HepG2 (cell line): Measurements from ENCODE around the gene PLEKHG5. TPM values are rescaled to one million over a fixed set of nuclear protein-coding genes. Genes with fewer than 3 reads are reported as not detected.
A peak's percentile ranks its signal among the peaks of the same experiment; 100 is the strongest.

Experiments
- polyA plus RNA-seq, 8 experiments: library from polyadenylated mRNA; depleted of rRNA in 3 of 8; stranded (reverse) in 7 of 8; unstranded in 1 of 8; fragments of >200 nt; fragmentation: Illumina TruSeq in 4 of 8; extraction: Trizol in 4 of 8; gene quantifications; 2 replicates each; pipeline versions ENCODE4 v1.2.1 to v1.2.3, GENCODE V29; 2011 to 2016; ENCODE audit warnings: low read depth in 4 of 8, missing spikeins in 1 of 8, mixed read lengths in 1 of 8; ENCODE audit not compliant: insufficient read depth in 1 of 8
- total RNA-seq, 5 experiments: library from RNA; depleted of rRNA; stranded (reverse); fragments of >200 nt; fragmentation: Illumina TruSeq; extraction: Trizol; gene quantifications; 2 replicates each; pipeline ENCODE4 v1.2.3, GENCODE V29; 2016; ENCODE audit warnings: low read depth in 1 of 5
- TF ChIP-seq, protein P1 (sequence below), 2 experiments: sonication (generic) in 1 of 2; formaldehyde crosslinking in 1 of 2; IDR thresholded peaks; 2 replicates each; pipeline versions ENCODE4 v1.6.1 to v1.9.0; 2014 to 2022; ENCODE audit warnings: antibody characterized with exemption in 1 of 2, borderline replicate concordance in 1 of 2, inconsistent platforms in 1 of 2, low read depth in 1 of 2, missing genetic modification reagents in 1 of 2
- TF ChIP-seq, protein P2 (sequence below): sonication (generic); formaldehyde crosslinking; conservative IDR thresholded peaks from 2 replicates; pipeline ENCODE4 v1.4.0; 2020; ENCODE audit warnings: missing genetic modification reagents
- TF ChIP-seq, protein P3 (sequence below): IDR thresholded peaks from 2 replicates; pipeline ENCODE4 v1.6.1; 2016; ENCODE audit warnings: low read depth
- TF ChIP-seq, protein P4 (sequence below): sonication (generic); formaldehyde crosslinking; IDR thresholded peaks from one replicate; pipeline ENCODE4 v1.5.1; 2020; ENCODE audit warnings: mild to moderate bottlenecking, missing genetic modification reagents; ENCODE audit errors: not compliant biosample characterization
- TF ChIP-seq, protein P5 (sequence below): sonication (generic); formaldehyde crosslinking; IDR thresholded peaks from 2 replicates; pipeline ENCODE4 v1.8.0; 2022; ENCODE audit warnings: missing genetic modification reagents, mild to moderate bottlenecking, moderate library complexity, borderline replicate concordance

The PLEKHG5 gene
- total and polyA plus RNA-seq, 2 of the 13 experiments (the other 11 are each of a cell fraction or from before 2014, with no cell fraction given), result 1.9 to 3.5 TPM

DNA sequence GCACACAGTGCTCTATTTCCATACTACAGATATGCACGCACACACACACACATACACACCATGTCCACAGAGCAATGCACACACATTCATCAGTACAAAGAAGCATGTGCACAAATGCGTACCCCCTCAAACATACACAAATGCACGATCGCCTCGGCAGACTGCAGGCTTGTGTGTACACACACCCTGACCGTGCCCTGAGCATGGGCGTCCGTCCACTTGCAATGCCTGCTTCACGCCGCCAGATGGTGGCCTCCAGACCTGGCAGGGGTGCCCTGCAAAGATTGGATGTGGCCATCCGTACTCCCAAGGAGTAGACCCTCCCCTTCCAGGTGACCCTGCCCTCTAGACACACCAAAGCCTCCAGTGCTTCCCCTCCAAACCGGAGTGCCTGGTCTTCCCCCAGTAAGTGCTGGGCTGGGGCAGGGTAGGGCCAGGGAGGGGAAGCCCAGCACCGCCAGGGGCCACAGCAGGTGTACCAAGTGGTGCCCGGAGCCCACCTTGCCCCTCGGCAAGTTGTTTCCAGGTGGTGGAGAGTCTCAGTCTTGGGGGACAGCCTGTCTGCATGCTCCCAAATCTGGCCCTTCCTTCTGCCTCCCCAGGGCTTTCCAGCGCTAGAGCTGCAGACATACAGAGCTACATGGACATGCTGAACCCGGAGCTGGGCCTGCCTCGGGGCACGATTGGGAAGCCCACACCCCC lies 46.3 kb downstream of the PLEKHG5 start (continued):
- TF ChIP-seq, protein P1, sequence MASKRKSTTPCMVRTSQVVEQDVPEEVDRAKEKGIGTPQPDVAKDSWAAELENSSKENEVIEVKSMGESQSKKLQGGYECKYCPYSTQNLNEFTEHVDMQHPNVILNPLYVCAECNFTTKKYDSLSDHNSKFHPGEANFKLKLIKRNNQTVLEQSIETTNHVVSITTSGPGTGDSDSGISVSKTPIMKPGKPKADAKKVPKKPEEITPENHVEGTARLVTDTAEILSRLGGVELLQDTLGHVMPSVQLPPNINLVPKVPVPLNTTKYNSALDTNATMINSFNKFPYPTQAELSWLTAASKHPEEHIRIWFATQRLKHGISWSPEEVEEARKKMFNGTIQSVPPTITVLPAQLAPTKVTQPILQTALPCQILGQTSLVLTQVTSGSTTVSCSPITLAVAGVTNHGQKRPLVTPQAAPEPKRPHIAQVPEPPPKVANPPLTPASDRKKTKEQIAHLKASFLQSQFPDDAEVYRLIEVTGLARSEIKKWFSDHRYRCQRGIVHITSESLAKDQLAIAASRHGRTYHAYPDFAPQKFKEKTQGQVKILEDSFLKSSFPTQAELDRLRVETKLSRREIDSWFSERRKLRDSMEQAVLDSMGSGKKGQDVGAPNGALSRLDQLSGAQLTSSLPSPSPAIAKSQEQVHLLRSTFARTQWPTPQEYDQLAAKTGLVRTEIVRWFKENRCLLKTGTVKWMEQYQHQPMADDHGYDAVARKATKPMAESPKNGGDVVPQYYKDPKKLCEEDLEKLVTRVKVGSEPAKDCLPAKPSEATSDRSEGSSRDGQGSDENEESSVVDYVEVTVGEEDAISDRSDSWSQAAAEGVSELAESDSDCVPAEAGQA (IDR thresholded peaks at IDR 0.05; ENCODE audit: low read depth), result no peak
- TF ChIP-seq, protein P1 (CRISPR knock-in tag; IDR thresholded peaks at IDR 0.05; ENCODE audit: borderline replicate concordance), result no peak
- TF ChIP-seq, protein P2, sequence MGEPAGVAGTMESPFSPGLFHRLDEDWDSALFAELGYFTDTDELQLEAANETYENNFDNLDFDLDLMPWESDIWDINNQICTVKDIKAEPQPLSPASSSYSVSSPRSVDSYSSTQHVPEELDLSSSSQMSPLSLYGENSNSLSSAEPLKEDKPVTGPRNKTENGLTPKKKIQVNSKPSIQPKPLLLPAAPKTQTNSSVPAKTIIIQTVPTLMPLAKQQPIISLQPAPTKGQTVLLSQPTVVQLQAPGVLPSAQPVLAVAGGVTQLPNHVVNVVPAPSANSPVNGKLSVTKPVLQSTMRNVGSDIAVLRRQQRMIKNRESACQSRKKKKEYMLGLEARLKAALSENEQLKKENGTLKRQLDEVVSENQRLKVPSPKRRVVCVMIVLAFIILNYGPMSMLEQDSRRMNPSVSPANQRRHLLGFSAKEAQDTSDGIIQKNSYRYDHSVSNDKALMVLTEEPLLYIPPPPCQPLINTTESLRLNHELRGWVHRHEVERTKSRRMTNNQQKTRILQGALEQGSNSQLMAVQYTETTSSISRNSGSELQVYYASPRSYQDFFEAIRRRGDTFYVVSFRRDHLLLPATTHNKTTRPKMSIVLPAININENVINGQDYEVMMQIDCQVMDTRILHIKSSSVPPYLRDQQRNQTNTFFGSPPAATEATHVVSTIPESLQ, result no peak
- TF ChIP-seq, protein P3, sequence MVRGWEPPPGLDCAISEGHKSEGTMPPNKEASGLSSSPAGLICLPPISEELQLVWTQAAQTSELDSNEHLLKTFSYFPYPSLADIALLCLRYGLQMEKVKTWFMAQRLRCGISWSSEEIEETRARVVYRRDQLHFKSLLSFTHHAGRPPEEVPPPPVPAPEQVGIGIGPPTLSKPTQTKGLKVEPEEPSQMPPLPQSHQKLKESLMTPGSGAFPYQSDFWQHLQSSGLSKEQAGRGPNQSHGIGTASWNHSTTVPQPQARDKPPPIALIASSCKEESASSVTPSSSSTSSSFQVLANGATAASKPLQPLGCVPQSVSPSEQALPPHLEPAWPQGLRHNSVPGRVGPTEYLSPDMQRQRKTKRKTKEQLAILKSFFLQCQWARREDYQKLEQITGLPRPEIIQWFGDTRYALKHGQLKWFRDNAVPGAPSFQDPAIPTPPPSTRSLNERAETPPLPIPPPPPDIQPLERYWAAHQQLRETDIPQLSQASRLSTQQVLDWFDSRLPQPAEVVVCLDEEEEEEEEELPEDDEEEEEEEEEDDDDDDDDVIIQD (CRISPR knock-in tag), result no peak; the same call in 1 of the 2 replicates
- TF ChIP-seq, protein P4, sequence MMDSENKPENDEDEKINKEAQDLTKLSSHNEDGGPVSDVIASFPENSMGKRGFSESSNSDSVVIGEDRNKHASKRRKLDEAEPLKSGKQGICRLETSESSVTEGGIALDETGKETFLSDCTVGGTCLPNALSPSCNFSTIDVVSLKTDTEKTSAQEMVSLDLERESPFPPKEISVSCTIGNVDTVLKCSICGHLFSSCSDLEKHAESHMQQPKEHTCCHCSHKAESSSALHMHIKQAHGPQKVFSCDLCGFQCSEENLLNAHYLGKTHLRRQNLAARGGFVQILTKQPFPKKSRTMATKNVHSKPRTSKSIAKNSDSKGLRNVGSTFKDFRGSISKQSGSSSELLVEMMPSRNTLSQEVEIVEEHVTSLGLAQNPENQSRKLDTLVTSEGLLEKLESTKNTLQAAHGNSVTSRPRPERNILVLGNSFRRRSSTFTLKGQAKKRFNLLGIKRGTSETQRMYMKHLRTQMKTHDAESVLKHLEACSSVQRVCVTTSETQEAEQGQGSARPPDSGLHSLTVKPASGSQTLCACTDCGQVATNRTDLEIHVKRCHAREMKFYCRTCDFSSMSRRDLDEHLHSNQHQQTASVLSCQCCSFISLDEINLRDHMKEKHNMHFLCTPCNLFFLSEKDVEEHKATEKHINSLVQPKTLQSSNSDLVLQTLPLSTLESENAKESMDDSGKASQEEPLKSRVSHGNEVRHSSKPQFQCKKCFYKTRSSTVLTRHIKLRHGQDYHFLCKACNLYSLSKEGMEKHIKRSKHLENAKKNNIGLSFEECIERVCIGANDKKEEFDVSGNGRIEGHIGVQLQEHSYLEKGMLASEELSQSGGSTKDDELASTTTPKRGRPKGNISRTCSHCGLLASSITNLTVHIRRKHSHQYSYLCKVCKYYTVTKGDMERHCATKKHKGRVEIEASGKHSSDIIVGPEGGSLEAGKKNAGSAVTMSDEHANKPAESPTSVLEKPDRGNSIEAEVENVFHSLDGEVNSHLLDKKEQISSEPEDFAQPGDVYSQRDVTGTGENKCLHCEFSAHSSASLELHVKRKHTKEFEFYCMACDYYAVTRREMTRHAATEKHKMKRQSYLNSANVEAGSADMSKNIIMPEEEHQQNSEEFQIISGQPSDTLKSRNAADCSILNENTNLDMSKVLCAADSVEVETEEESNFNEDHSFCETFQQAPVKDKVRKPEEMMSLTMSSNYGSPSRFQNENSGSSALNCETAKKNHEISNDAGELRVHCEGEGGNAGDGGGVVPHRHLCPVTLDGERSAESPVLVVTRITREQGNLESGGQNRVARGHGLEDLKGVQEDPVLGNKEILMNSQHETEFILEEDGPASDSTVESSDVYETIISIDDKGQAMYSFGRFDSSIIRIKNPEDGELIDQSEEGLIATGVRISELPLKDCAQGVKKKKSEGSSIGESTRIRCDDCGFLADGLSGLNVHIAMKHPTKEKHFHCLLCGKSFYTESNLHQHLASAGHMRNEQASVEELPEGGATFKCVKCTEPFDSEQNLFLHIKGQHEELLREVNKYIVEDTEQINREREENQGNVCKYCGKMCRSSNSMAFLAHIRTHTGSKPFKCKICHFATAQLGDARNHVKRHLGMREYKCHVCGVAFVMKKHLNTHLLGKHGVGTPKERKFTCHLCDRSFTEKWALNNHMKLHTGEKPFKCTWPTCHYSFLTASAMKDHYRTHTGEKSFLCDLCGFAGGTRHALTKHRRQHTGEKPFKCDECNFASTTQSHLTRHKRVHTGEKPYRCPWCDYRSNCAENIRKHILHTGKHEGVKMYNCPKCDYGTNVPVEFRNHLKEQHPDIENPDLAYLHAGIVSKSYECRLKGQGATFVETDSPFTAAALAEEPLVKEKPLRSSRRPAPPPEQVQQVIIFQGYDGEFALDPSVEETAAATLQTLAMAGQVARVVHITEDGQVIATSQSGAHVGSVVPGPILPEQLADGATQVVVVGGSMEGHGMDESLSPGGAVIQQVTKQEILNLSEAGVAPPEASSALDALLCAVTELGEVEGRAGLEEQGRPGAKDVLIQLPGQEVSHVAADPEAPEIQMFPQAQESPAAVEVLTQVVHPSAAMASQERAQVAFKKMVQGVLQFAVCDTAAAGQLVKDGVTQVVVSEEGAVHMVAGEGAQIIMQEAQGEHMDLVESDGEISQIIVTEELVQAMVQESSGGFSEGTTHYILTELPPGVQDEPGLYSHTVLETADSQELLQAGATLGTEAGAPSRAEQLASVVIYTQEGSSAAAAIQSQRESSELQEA (CRISPR knock-in tag), result no peak
- TF ChIP-seq, protein P5, sequence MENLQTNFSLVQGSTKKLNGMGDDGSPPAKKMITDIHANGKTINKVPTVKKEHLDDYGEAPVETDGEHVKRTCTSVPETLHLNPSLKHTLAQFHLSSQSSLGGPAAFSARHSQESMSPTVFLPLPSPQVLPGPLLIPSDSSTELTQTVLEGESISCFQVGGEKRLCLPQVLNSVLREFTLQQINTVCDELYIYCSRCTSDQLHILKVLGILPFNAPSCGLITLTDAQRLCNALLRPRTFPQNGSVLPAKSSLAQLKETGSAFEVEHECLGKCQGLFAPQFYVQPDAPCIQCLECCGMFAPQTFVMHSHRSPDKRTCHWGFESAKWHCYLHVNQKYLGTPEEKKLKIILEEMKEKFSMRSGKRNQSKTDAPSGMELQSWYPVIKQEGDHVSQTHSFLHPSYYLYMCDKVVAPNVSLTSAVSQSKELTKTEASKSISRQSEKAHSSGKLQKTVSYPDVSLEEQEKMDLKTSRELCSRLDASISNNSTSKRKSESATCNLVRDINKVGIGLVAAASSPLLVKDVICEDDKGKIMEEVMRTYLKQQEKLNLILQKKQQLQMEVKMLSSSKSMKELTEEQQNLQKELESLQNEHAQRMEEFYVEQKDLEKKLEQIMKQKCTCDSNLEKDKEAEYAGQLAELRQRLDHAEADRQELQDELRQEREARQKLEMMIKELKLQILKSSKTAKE (CRISPR knock-in tag), result 0 out of 2 replicates have a peak, but pooled peaks have one; percentile 13
